HT1080 (cell line): ENCODE measurements around the gene ITGB2. TPM values are rescaled to one million over a fixed set of nuclear protein-coding genes. Genes with fewer than 3 reads are reported as not detected.

Source experiments
- DNase-seq: peaks from one replicate; pipeline ENCODE4 v3.0.0-alpha.2; 2015; ENCODE audit warnings: low read depth
- total RNA-seq: library from RNA; depleted of rRNA; stranded (reverse); fragments of >200 nt; shearing (Covaris generic); gene quantifications from 2 replicates; pipeline ENCODE4 v1.2.3, GENCODE V29; 2014

The ITGB2 gene
- total RNA-seq, 1 experiment from 2014 or later, result 1.8 TPM

GRCh38 chr21:44871576-44872269 lies 49.0 kb downstream of the ITGB2 start:
- peak; percentile 73 for DNase-seq

GRCh38 chr21:44870748-44871495 lies 49.8 kb downstream of the ITGB2 start:
- peak; percentile 56 for DNase-seq

- peak; percentile 98 for DNase-seq
Observed at GRCh38 chr21:44869781-44870747, 50.6 kb downstream of the ITGB2 start.

- no peak for DNase-seq
Observed at GRCh38 chr21:44868707-44869106, 52.0 kb downstream of the ITGB2 start.

GRCh38 chr21:44867999-44868700 lies 52.5 kb downstream of the ITGB2 start:
- DNase-seq, result peak; percentile 13

- no peak for DNase-seq
Observed at GRCh38 chr21:44867464-44867863, 53.2 kb downstream of the ITGB2 start.

- peak; percentile 36 for DNase-seq
Observed at GRCh38 chr21:44866780-44867179, 53.9 kb downstream of the ITGB2 start.

- DNase-seq, result peak; percentile 21
Observed at GRCh38 chr21:44865561-44866280, 55.0 kb downstream of the ITGB2 start.

- DNase-seq, result no peak
Observed at GRCh38 chr21:44862869-44863685, 57.6 kb downstream of the ITGB2 start.

GRCh38 chr21:44858791-44859190 lies 61.9 kb downstream of the ITGB2 start:
- no peak for DNase-seq

- DNase-seq, result no peak
Observed at GRCh38 chr21:44858291-44858690, 62.4 kb downstream of the ITGB2 start.

GRCh38 chr21:44857127-44857892 lies 63.4 kb downstream of the ITGB2 start:
- DNase-seq, result no peak

- DNase-seq, result no peak
Observed at GRCh38 chr21:44856131-44856530, 64.6 kb downstream of the ITGB2 start.

GRCh38 chr21:44855572-44855971 lies 65.1 kb downstream of the ITGB2 start:
- no peak for DNase-seq

- DNase-seq, result no peak
Observed at GRCh38 chr21:44854664-44855446, 65.8 kb downstream of the ITGB2 start.

GRCh38 chr21:44854391-44854663 lies 66.4 kb downstream of the ITGB2 start:
- no peak for DNase-seq

GRCh38 chr21:44853601-44854390 lies 66.9 kb downstream of the ITGB2 start:
- DNase-seq, result no peak
